Activated CD8-positive, alpha-beta memory T cell treated with anti-CD3 and anti-CD28 coated beads, Interleukin-2, amount 50 U/mL, for 24 hours (primary cell): Measurements from ENCODE around the gene NUTM1.
"Not testable (repeated sequence)": the region's sequence is repeated elsewhere in the genome, so short reads cannot be mapped to it uniquely, and the experiment has no call there.

Experiments used
- DNase-seq: peaks from one replicate; pipeline ENCODE4 v3.0.0-alpha.2; 2020; ENCODE audit errors: extremely low read depth

Gene NUTM1

GRCh38 chr15:34362047-34362773, 19.1 kb downstream of the NUTM1 start:
- no peak for DNase-seq

GRCh38 chr15:34364041-34364440, 20.9 kb downstream of the NUTM1 start:
- no peak for DNase-seq

GRCh38 chr15:34365091-34365825, 22.1 kb downstream of the NUTM1 start:
- DNase-seq, result no peak

- DNase-seq, result no peak
These were observed 22.7 kb downstream of the NUTM1 start for GRCh38 chr15:34365836-34366235.

- DNase-seq, result no peak
These were observed 23.4 kb downstream of the NUTM1 start for GRCh38 chr15:34366271-34367065.

- peak; percentile 66 for DNase-seq
These were observed 24.3 kb downstream of the NUTM1 start, which contains the start of gene LPCAT4 for GRCh38 chr15:34367101-34368081. Gene LPCAT4, minus strand, starts transcription at chr15:34367196. Its CDS starts 96 bp downstream, at chr15:34367100.

GRCh38 chr15:34370129-34370528, 27.0 kb downstream of the NUTM1 start:
- no peak for DNase-seq

GRCh38 chr15:34370643-34371042, 27.5 kb downstream of the NUTM1 start:
- DNase-seq, result no peak

- DNase-seq, result no peak
These were observed 30.8 kb downstream of the NUTM1 start for GRCh38 chr15:34373951-34374350.

GRCh38 chr15:34374816-34375215, 31.7 kb downstream of the NUTM1 start:
- DNase-seq, result no peak

- not testable (repeated sequence) for DNase-seq
These were observed 32.4 kb downstream of the NUTM1 start for GRCh38 chr15:34375541-34375940.

GRCh38 chr15:34376856-34377255, 33.7 kb downstream of the NUTM1 start:
- DNase-seq, result no peak

- not testable (repeated sequence) for DNase-seq
These were observed 37.4 kb downstream of the NUTM1 start for GRCh38 chr15:34380491-34380890.

- not testable (repeated sequence) for DNase-seq
These were observed 38.9 kb downstream of the NUTM1 start for GRCh38 chr15:34381829-34382521.

GRCh38 chr15:34389594-34390086, 46.5 kb downstream of the NUTM1 start:
- not testable (repeated sequence) for DNase-seq

- not testable (repeated sequence) for DNase-seq
These were observed 49.9 kb downstream of the NUTM1 start for GRCh38 chr15:34392981-34393380.

GRCh38 chr15:34397637-34398259, 54.6 kb downstream of the NUTM1 start:
- not testable (repeated sequence) for DNase-seq

- not testable (repeated sequence) for DNase-seq
These were observed 60.1 kb downstream of the NUTM1 start for GRCh38 chr15:34403160-34403598.

GRCh38 chr15:34403899-34404298, 60.8 kb downstream of the NUTM1 start:
- DNase-seq, result not testable (repeated sequence)
